AML-193 (cell line): ENCODE measurements around the gene XYLT2.
"Not testable (repeated sequence)": the region's sequence is repeated elsewhere in the genome, so short reads cannot be mapped to it uniquely, and the experiment has no call there.

Experiments used
- DNase-seq, 2 experiments: peaks; one replicate each; lab custom pipeline; 2025; lab: John Stamatoyannopoulos, UW

Gene XYLT2

GRCh38 chr17:50393700-50394099, 47.8 kb downstream of the XYLT2 start:
- no peak for DNase-seq

- no peak for DNase-seq
Measured at GRCh38 chr17:50394711-50395110, 48.8 kb downstream of the XYLT2 start.

GRCh38 chr17:50396261-50397110, 50.6 kb downstream of the XYLT2 start:
- DNase-seq: peak; percentile 67 to 74

- peak; percentile 84 for DNase-seq
Measured at GRCh38 chr17:50397111-50397918, 51.4 kb downstream of the XYLT2 start, which contains the start of gene LRRC59. Gene LRRC59 (minus strand): TSS chr17:50397523. CDS start chr17:50397317, 206 bp downstream.

- no peak for DNase-seq
Measured at GRCh38 chr17:50397919-50398285, 52.0 kb downstream of the XYLT2 start.

GRCh38 chr17:50398672-50399071, 52.7 kb downstream of the XYLT2 start:
- DNase-seq: not testable (repeated sequence)

- not testable (repeated sequence) for DNase-seq
Measured at GRCh38 chr17:50399591-50399990, 53.7 kb downstream of the XYLT2 start.

- not testable (repeated sequence) for DNase-seq
Measured at GRCh38 chr17:50405351-50405750, 59.4 kb downstream of the XYLT2 start.

GRCh38 chr17:50406578-50406977, 60.7 kb downstream of the XYLT2 start:
- no peak for DNase-seq

- no peak for DNase-seq
Measured at GRCh38 chr17:50407921-50408320, 62.0 kb downstream of the XYLT2 start.
